Thoracic aorta (tissue), 2 donors: ENCODE results near the gene TMEM150B. TPM values are rescaled to one million over a fixed set of nuclear protein-coding genes. Genes with fewer than 3 reads are reported as not detected.

Experiments used
- ATAC-seq: fragments of 150-250 bp; one replicate; pipeline ENCODE4 v1.8.0; 2017; ENCODE audit warnings: low read depth; ENCODE audit not compliant: insufficient number of reproducible peaks, low FRiP score
- DNase-seq: peaks from one replicate; pipeline ENCODE4 v3.0.0-alpha.2; 2020; ENCODE audit warnings: low spot score
- H3K27ac ChIP-seq, 2 donors: fragments of 200-600 bp; sonication (generic); 1 replicate in 1 of 2; 2 replicates in 1 of 2; pipeline ENCODE4 v1.5.1; 2016; ENCODE audit warnings: mild to moderate bottlenecking in 2 of 2, moderate library complexity in 2 of 2
- H3K27me3 ChIP-seq: fragments of 200-600 bp; sonication (generic); replicated peaks from 2 replicates; pipeline ENCODE4 v1.6.0; 2016; ENCODE audit warnings: mild to moderate bottlenecking; ENCODE audit not compliant: insufficient read depth
- H3K36me3 ChIP-seq: fragments of 200-600 bp; sonication (generic); one replicate; pipeline ENCODE4 v1.5.1; 2016
- H3K4me1 ChIP-seq, 2 donors: fragments of 200-600 bp; sonication (generic); 1 replicate in 1 of 2; 2 replicates in 1 of 2; pipeline versions ENCODE4 v1.5.1 to v1.6.0; 2016; ENCODE audit warnings: low read depth in 2 of 2, mild to moderate bottlenecking in 1 of 2; ENCODE audit not compliant: control insufficient read depth in 1 of 2
- H3K4me3 ChIP-seq: fragments of 200-600 bp; sonication (generic); 2 replicates; pipeline ENCODE4 v1.5.1; 2016; ENCODE audit warnings: mild to moderate bottlenecking
- H3K9me3 ChIP-seq: fragments of 200-600 bp; sonication (generic); 2 replicates; pipeline ENCODE4 v1.5.1; 2016
- CTCF ChIP-seq: fragments of 200-600 bp; sonication (generic); IDR thresholded peaks from one replicate; pipeline ENCODE4 v1.5.1; 2019; ENCODE audit warnings: antibody characterized with exemption
- total RNA-seq, 2 donors: library from RNA; depleted of rRNA; stranded (reverse); fragments of >200 nt; gene quantifications; one replicate each; pipeline versions ENCODE4 v1.1.0 to v1.2.3, GENCODE V29; 2016

The TMEM150B gene
- total RNA-seq, 2 donors from 2014 or later: 6.8 TPM; not detected in 1

- peaks cover 0 to 9% of the 10 kb centered on the region in 2 donors for H3K4me1 ChIP-seq
- DNase-seq: no peak
- ATAC-seq: no peak
- peak overlapping the region; percentile 65 for H3K4me3 ChIP-seq
- peaks cover 17% of the 10 kb centered on the region for H3K36me3 ChIP-seq
- no peak overlapping the region for H3K27ac ChIP-seq
- no peaks in the 10 kb centered on the region for H3K9me3 ChIP-seq
- TF ChIP-seq CTCF: no peak
- H3K27me3 ChIP-seq: no peaks in the 10 kb centered on the region
Observed at GRCh38 chr19:55302318-55302703, 22.8 kb downstream of the TMEM150B start.

DNA sequence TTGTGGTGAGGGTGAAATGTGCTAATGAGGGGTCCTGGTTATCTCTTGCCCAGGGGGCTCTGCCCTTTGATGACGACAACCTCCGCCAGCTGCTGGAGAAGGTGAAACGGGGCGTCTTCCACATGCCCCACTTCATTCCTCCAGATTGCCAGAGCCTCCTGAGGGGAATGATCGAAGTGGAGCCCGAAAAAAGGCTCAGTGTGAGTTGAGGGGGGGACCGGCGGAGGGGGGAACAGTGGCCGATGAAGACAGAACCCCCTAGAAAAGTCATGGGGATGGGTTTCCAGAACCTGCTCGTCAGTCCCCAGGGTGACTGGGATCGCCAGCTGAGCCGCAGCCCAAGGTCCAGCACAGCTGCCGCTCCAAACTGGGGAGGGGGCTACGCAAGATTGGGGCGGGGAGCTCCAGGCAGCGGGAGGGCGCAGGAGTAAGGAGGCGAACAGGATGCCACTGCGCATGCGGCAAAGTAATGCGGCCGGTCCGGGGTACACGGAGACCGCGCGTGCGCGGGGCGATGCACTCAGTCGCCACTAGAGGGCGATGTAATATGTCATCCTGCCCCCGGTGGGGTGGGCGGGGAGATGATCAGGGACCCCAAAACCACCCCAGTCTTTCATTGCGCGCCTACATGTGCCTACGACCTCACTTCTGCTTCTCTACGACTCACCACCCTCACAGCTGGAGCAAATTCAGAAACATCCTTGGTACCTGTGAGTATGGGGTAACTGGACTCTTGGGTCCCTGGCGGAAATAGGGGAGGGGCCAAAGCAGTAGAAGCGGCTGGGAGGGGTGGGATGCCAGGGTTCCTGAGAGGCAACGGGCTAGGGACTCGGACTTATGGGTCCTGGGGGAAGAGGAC, 23.5 kb downstream of the TMEM150B start:
- H3K4me3 ChIP-seq: peak overlapping the region; percentile 65
- peaks cover 0 to 9% of the 10 kb centered on the region in 2 donors for H3K4me1 ChIP-seq
- DNase-seq (peak; percentile 29), ATAC-seq (peak; percentile 53)
- TF ChIP-seq CTCF: peak; percentile 98
- H3K27ac ChIP-seq: no peak overlapping the region
- peaks cover 12% of the 10 kb centered on the region for H3K36me3 ChIP-seq
- H3K27me3 ChIP-seq: no peaks in the 10 kb centered on the region
- no peaks in the 10 kb centered on the region for H3K9me3 ChIP-seq

GRCh38 chr19:55300886-55301458, 24.2 kb downstream of the TMEM150B start:
- no peak for TF ChIP-seq CTCF
- peaks cover 0 to 9% of the 10 kb centered on the region in 2 donors for H3K4me1 ChIP-seq
- no peak for DNase-seq
- no peak overlapping the region for H3K27ac ChIP-seq
- H3K4me3 ChIP-seq: peak overlapping the region; percentile 65
- no peaks in the 10 kb centered on the region for H3K9me3 ChIP-seq
- ATAC-seq: no peak
- peaks cover 11% of the 10 kb centered on the region for H3K36me3 ChIP-seq
- no peaks in the 10 kb centered on the region for H3K27me3 ChIP-seq

DNA sequence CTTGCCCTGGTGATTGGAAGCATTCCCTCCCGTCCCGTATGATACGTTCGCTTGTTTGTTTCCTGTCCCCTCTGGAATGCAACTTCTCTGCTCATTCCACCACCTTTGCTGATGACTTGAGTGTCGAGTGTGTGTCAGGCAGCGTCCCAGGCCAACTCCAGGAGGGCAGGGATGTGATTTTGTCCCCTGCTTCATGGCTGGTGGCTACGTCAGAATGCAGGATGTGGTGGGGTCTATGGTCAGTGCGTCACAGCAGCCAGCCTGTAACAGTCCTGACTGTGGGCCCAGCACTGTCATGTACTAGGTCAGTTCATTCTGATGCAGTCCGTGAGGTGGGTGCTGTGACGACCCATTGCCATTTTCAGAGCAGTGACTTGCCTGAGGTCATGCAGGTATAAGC, 25.1 kb downstream of the TMEM150B start:
- no peak for ATAC-seq
- Histone ChIP-seq H3K4me1 (peaks cover 0 to 9% of the 10 kb centered on the region in 2 donors), H3K9me3 (no peaks in the 10 kb centered on the region), H3K4me3 (no peak overlapping the region), H3K27me3 (no peaks in the 10 kb centered on the region), H3K27ac (no peak overlapping the region), H3K36me3 (peaks cover 11% of the 10 kb centered on the region)
- DNase-seq: no peak
- TF ChIP-seq CTCF: no peak

DNA sequence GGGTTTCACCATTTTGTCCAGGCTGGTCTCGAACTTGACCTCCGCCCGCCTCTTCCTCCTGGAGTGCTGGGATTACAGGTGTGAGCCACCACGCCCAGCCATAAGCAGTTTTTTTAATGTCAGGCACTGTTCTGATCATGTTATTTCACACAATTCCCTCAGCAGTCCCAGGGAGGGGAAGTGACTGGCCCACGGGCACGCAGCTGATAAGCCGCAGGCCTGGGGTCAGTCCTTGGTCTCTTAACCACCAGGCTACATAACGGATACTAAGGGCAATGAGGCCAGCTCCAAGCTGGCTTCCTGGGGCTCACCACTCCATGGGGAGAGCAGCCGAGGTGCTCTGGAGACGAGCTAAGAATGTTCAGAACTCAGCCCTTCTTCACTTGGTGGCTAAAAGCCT, 27.9 kb downstream of the TMEM150B start:
- no peak for TF ChIP-seq CTCF
- Histone ChIP-seq H3K9me3 (no peaks in the 10 kb centered on the region), H3K27ac (no peak overlapping the region), H3K4me1 (peaks cover 0 to 9% of the 10 kb centered on the region in 2 donors), H3K4me3 (no peak overlapping the region), H3K27me3 (no peaks in the 10 kb centered on the region), H3K36me3 (peaks cover 2% of the 10 kb centered on the region)
- DNase-seq (no peak), ATAC-seq (no peak)
